COR-L47 (cell line): ENCODE results near the gene AUTS2.

Source experiments
- DNase-seq: peaks from one replicate; lab custom pipeline; 2025; lab: John Stamatoyannopoulos, UW

Gene AUTS2

DNA sequence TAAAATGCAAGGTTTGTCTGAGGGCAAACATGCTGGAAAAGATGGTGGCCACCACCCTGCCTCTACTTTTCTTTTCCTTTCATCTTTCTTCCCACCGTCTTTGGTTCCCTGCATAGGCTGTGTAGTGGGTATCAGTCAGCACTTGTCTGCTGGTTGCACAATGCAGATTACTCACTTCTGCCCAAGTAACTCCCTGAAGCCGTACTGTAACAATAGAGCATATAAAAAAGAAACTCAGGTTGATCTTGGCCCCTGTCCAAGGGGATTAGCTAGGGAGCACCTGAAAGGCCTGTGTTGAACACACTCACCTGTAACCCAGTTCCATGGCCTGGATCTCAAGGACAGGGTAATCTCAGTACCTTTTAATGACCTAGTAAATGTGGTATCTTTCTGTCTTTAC, 1000.7 kb downstream of the AUTS2 start:
- peak; percentile 71 for DNase-seq

DNA sequence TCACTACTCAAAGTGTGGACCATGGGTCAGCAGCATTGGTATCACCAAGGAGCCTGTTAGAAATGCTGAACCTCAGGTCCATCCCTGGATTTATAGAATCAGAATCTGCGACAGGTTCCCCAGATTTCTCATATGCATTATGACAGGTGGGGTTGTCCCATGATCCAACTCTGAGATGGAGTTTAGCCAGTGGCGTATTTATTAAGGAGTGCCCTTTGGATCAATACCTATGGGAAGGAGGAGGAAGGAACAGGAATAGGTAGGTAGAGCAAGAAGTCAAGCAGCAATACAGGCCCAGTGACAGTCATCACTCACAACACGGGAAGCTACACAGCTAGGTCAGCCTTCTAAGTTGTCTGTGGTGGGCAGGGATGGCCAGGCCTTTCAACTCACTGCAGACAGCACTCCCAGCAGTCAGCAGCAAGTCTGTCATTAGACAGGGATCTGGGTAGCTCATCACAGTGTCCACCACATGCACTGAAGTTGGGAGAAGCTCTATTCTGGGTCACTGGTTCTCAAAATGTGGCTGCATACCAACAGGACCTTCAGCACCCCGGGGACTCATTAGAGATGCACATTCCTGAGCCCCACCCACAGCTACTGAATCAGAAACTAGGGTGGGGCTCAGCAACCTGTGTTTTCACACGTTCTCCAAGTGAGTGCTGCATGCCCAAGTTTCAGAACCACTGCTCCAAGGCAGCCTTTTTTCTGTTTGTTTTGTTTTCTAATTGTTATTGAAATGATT, 1001.3 kb downstream of the AUTS2 start:
- no peak for DNase-seq

DNA sequence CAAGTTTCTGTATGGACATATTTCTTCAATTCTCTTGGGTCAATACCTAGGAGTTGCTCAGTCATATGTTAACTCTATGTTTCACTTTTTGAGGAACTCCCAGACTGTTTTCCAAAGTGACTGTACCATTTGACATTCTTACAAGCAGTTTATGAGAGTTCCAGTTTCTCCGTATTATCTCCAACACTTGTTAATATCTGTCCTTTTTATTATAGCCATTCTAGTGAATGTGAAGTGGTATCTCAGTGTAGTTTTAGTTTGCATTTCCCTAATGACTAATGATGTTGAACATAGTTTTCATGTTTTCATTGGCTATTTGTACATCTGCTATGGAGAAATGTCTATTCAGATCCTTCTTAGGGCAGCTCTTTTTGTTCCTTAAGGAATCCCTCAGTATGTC, 1002.7 kb downstream of the AUTS2 start:
- DNase-seq = no peak

DNA sequence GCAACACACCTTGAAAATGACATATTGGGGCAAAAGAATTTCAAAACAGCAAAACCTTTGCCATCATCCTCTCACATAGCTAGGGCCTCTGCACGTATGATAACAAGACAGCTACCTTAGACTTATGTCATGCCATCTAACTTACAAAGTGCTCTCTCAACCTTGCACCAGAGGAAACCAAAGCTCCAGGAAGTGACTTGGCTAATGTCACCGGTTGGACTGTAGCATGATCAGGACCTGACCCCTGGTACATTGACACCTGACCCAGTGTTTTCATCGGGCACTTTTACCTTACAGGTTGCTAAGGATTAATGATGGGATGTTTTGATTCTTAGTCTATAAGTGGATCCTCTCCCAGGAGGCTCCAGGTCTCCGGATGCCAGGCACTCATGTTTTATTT, 1003.8 kb downstream of the AUTS2 start:
- DNase-seq = no peak

DNA sequence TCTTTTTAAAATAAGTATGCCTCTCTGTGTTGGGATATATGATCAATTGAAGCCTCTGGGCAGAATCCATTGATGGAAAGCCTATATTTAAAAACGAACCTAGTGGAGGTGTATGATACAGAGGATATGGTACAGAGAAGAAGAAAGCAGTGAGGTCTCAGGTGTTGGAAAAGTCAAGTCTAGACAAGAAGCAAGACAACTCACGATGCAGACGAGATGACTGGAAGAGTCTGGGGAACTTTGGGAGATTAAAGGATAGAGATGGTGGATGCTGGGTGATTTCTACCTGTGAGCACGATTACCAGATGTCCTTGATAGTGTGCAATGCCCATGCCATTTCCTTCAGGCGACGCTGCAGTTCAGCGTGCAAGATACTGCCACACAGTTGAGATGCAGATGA, 1009.0 kb downstream of the AUTS2 start:
- no peak for DNase-seq

DNA sequence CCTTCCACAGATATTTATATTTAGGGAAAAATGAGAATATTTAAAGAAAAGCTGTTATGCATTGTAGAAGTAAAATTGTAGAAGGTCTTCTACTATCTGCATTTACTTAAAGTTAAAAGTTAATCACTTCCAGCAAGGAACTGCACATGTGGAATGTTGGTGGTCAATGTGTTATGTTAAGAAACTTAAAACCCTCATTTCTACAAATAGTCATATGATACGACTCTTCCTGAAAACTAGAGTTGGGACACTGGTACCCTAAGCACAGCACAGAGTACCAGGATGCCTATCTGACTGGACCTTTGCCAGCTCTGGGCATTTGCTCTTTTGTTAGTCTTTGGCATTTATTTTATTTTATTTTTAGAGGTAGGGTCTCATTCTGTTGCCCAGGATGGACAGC, 1009.5 kb downstream of the AUTS2 start:
- no peak for DNase-seq

DNA sequence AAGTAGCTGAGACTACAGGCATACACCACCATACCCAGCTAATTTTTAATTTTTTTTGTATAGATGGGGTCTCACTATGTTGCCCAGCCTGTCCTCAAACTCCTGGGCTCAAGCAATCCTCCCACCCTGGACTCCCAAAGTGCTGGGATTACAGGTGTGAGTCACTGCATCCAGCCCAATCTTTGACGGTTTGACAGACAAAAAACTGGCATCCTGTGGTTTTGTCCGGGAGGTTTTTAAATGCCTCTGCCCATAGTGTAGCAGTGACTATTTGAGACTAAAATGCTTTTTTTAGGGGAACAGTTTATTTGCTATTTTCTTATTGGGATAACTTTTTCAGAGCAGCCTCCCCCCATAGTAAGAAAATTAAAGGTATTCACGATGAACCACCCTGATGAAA, 1010.0 kb downstream of the AUTS2 start:
- DNase-seq = no peak

DNA sequence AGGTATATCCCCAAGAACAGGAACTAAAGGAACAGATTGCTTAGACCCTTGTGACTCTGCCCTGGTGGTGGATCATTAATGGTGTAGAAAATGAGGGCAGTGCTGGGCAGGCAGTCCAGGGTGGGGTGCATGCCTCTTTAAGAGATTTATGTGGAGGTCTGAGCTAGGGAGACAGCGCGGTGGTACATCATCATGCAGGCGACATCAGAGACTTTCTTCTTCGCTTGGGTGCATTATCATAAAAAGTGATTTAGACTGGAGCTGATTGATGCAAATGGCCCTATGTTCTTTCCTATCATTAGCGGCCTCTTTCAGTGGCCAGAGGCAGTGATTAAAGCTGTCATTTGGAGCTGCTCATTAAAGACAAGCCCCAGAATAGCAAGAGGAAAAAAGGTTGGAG, 1014.5 kb downstream of the AUTS2 start:
- peak; percentile 60 for DNase-seq

DNA sequence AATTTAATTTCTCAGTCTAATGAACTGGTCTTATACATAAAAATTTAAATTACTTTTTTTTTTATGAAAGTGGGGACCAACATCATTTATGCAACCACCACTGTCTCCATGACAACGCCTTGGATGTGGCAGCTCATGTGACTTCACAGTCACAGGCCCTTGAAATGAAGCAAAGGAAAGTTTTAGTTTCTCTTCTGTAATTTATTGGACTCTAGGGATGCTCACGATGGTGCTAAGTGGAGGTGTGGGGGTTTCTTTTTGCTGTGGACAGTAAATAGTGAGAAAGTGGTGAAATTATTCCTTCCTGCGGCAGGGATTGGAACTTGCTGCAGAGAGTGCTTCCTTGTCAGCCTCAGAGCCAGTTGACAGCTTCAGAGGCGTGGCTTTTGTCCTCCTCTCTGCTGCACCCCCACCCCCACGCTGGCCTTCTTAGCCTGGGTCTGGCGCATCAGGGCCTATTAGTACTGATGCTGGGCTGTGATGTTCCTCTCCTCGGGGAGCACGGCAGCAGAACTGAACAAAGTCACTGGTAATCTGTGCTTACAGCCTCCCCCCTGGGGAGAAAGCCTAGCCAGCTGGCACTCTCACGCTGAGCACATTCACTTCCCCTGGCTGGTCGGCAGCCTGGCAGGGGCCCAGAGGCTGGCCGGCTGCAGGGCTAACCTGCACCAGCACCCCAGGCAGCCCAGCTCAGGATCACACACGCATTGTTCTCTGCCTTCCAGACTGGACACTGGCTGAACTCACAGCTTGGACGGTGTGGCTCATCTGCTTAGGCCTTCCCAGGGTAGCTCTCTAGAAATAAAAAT, 1016.2 kb downstream of the AUTS2 start:
- DNase-seq = peak; percentile 97

DNA sequence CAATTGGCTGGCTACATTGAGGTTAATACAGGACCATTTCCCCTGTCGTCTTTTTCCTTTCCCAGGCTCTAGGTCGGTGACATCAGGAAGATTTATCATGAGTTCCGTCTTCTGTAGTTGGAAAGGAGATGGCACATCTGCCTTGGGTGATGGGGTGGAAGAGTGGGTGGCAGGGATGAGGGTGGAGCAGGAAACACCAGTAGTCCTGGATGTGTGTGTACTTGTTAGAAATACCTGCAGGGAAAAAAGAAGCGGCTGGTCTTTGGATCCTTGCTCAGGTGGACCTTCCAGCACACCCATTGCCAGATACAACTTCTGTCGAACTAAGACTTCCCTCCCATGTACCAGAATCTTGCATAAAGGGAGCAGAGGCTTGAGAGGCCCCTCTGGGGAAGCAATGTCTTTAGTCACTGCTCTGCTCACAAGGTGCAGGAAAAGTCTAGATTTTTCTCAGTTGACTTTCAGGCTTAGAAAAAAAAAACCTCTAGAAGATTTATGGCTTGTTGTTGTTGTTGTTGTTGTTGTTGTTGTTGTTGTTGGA, 1016.9 kb downstream of the AUTS2 start:
- no peak for DNase-seq

DNA sequence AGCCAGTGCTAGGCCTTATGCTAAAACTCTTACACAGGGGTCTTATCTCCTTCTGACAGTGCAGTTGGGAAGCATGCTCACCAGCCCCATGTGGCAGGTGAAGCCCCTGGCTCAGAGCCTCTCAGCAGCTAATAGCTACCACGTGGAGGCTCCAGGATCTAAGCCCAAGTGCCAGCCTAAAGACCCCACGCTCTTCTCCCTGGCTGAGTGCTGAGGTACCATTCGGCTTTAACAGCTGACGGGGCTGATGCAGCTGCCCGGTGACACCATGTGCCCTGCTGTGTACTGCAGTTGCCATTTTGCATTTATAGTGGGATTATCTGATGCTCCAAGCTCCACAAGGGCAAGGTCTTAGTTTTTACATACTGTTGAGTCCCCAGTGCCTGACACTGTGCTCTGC, 1017.9 kb downstream of the AUTS2 start:
- DNase-seq = no peak

DNA sequence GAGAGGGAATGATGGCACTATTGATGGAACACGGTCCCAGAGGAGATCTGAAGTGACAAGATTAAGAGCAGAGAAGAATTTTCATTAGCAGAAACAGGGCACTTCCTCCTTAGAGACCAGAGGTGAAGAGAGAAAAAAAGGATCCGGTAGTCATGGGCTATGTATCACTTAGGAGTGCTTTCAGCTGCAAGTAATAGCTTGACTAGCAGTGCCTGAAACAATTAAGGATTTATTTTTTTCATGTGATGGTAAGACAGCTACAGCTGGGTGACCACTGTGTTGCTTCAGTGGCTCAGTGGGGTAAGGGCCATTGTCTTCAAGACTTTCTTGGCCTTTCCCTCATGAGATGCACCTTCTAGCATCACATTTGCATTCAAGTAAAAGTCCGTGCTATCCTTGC, 1018.5 kb downstream of the AUTS2 start:
- no peak for DNase-seq

DNA sequence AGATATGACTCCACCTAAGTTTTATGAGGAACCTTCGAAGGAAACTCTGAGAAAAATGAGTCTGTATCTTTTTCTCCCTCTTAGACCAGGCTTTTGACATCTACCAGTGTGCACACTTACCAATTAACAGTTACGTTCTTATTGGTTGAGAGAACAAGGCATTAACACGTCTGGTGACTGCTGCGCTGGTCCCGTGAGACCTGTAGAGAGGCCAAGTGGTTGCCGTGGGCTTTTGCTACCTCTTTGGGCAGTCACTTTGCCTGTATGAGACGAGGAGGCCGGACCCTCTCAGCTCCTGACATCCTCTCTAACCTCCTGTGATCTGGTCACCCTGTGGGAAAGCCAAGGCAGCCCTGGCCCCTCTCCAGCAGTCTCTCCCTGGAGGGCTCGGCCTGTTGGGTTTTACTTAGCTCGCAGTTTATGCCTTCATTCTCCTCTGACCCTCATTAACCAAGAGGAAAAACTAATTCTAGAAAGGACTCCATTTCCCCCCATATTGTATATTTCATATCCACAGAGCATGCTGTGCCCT, 1019.8 kb downstream of the AUTS2 start:
- no peak for DNase-seq

DNA sequence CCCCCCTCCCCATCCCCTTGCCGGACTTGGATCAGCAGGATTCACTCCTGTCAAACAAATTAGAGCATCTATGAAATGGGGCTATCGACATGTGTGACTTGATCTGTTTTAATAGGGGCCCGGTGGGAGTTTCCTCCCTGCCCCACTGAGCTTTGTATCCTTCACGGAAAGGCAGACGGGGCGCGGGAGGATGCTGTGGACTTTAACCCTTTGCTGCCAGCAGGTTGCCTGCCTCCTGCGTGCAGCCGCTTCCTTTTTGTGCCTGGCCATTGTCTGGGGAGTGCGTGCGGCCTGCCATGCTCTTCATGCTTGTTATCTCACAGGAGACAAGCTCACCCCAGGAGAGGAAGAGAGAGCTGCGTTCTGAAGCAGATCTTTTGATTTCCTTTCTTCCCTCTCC, 1020.9 kb downstream of the AUTS2 start:
- DNase-seq = peak; percentile 73

DNA sequence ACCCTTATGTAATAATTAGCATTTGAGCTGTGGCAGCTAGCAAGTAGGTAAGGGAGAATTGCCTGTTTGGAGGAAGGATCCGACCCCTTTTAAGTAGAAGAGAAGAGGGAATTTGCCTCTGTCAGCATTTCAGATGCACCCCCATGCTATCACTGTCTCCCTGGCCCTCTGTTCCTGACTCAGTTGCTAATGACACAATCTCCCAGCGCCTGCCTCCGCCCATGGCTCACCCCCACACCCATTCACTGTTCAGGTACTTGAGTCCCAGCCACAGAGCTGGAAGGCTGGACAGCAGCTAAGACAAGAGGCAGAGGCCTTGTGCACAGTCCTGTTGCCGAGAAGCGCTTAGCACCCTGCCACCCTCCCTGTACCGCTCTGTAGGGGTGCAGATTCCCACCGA, 1021.4 kb downstream of the AUTS2 start:
- no peak for DNase-seq

DNA sequence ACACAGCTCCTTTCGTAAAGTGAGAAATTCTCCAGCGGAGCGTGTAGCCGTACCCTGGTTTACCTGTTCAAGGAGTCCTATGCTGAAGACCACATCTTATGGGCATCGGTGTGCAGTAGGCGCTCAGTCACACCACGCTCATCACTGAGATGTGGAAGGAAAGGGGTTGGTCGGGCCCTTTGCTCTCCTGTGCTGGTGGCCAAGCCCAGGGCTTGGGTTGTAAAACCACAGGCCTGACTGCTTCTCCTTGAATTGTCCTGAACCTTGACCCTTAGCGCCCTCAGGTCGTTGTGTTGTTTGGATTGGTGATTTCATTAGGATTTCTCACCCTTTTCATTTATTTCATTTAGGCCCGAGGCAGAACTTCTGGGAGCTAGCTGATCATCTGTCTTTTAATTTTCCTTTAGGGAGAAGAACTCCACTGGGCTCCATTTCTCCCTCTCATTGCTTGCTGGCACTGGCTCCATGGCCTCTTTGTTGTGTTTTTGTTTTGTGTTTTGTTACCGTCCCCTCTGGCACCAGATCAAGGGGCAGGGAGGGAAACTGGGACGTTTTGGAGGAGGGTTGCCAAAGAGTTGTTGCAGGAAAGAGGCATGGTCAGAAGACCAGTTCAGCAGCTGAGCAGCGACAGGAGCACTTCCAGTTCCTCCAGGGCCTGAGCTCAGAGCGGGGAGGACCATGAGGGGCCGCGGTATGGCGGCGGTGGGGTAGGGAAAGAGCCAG, 1022.2 kb downstream of the AUTS2 start:
- DNase-seq = no peak

DNA sequence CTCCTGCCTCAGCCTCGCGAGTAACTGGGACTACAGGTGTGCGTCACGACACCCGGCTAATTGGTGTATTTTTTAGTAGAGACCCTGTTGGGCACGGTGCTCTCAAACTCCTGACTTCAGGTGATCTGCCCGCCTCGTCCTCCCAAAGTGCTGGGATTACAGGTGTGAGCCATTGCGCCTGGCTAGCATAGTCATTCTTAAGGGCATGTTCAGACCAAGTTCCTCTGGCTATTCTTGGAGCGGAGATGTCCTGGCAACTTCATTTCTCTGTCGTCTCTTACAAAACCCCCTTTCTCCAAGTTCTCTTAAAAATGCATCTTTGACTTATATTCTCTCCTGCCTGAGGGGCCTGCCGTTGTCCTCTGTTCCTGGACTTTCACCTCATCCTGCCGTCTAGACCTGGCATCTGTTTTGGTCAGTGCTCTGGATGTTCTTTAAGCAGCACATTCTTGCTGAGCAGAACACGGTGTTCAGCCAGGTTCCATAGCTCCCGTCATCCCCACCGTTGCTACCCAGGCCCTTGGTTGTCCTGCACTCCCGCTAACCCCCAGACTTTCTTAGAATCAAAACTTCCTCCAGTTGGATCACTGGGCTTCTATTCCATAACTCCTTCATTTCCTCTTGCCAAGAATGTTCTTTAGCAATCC, 1023.8 kb downstream of the AUTS2 start:
- no peak for DNase-seq

DNA sequence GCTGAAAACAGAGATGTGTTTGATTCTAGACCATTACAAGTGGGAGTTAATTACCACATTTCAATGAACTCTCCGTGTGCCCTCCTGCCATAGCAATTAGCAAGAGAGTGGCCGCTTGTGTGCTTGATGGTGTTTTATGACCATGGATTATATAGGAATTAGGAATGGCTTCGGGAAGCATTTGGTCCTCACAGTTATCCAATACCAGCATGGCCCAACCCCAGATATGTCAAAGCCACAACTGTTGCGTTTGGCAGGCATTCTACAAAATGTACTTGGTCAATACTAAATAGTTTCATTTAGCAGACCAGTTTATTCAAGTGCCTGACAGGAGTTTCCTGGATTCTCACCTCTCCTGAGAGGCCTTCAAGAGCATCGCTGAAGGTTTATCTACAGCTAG, 1024.7 kb downstream of the AUTS2 start:
- DNase-seq = no peak

DNA sequence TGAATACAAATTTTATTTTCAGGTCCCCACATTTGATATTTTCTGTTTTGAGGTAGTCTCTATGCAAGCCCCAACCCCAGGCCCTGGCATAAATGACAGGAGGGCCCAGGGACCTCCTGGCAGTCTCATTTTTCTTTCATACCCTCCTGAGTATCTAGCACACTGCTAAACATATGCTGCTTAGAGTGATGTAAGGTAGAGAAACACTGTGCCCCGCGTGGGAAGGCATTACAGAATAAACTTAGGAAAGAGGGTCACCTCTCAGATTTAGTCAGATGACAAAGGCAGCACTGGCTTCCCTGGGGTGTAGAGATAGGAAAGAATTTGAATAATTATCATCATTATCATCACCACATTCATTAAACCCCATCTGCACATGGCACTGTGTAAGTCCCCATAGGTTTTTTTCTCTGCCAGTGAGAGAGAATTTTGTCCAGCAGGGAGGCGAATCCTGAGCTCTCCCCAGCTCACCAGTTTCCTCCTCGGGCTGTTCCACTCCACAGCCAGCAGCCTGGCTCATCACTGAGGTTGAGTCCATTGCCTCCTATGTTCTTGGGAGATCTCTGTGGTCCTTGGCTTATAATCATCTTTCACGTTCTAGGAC, 1026.3 kb downstream of the AUTS2 start:
- no peak for DNase-seq

DNA sequence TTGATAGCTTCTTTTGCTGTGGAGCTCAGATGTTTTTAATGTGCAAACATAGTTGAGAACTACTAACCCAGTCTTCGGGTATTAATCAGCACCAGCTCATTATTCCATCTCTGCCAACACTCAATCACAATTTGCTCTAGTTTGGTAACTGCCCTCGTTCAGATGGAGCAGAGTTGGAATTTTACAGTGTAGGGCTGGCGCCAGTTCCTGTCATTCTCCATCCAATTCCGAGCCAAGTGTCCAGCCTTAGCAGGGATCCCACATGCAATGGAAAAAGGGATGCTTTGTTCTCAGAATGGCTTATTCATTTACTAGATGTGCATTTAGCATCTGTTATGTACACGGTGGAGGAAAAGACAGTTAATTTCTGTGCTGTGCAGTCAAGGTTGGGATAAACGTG, 1029.2 kb downstream of the AUTS2 start:
- no peak for DNase-seq

DNA sequence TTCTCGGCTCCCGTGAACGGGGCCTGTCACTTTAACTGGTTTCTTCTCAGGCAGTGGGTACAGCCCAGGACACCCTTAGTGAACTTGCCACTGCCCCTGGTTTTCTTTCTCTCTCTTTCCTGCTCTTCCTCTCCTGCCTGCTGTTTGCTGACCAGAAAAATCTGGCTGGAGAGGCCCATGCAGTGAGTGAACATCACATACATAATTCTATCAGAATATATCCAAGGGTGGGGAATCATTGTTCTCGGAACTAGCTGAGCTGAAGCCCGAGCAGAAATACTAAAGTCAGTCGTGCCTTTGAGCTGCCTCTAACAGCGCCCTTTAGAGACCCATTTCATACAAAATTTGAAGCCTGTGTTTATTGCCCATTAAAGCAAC, 1032.2 kb downstream of the AUTS2 start:
- DNase-seq = no peak
